Stimulated activated CD4-positive, alpha-beta T cell treated with anti-CD3 and anti-CD28 coated beads, TNF-alpha, amount 100 ng/mL, for 4 hours (primary cell): Measurements from ENCODE around the gene GNAI2.
A peak's percentile ranks its signal among the peaks of the same experiment; 100 is the strongest.

Experiments
- DNase-seq, 3 experiments: peaks; one replicate each; pipeline ENCODE4 v3.0.0-alpha.2; 2020; ENCODE audit warnings: low read depth in 3 of 3

Gene GNAI2

GRCh38 chr3:50235716-50236483, at the start of gene GNAI2:
TSS of gene GNAI2 (plus strand) at chr3:50236204. CDS start at chr3:50236336, 132 bp downstream.
- peak; percentile 98 for DNase-seq

- no peak for DNase-seq
These were observed 48.3 kb upstream of the GNAI2 start for GRCh38 chr3:50187750-50188149.

DNA sequence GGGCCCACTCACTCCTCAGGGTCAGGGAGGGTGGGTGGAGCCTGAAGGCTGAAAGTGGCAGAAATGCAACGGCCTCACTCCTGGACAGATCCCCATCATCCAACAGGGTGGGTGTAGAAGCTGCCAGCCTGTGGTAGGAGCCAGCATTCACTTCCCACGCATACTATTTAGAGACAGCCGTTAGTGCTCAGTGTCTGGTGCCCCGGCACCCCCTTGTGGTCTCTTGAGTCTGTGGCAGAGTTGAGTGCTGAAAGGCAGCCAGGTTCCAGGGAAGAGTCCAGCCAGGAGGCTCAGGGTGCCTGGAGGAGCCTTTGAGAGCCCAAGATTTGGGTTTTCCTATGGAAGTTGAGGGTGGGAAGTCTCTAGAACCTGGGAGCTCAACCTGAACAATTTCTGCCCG, 46.7 kb upstream of the GNAI2 start:
- DNase-seq = no peak

DNA sequence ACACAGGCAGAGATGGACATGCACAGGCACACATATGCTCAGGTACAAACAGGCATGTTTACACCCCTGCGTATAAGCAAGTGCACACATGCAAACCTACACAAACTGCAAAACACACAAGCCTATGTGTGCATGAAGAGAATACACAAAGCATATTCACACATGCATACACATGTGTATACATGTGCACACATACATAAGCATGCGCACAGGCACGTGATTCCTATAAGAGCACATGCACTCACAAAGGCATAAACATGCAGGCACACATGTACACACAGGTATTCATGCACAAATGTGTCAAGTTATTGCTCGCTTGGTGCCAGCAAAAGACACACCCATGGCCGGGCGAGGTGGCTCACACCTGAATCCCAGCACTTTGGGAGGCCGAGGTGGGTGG, 46.0 kb upstream of the GNAI2 start:
- DNase-seq = no peak

GRCh38 chr3:50190936-50191660, 44.9 kb upstream of the GNAI2 start, which contains the start of gene GNAT1:
TSS of gene GNAT1 (plus strand) at chr3:50191610. CDS start at chr3:50191726, 116 bp downstream.
- DNase-seq = no peak

- no peak for DNase-seq
These were observed 43.9 kb upstream of the GNAI2 start for GRCh38 chr3:50192124-50192523.

GRCh38 chr3:50192689-50193141, 43.3 kb upstream of the GNAI2 start:
- DNase-seq = peak; percentile 72

DNA sequence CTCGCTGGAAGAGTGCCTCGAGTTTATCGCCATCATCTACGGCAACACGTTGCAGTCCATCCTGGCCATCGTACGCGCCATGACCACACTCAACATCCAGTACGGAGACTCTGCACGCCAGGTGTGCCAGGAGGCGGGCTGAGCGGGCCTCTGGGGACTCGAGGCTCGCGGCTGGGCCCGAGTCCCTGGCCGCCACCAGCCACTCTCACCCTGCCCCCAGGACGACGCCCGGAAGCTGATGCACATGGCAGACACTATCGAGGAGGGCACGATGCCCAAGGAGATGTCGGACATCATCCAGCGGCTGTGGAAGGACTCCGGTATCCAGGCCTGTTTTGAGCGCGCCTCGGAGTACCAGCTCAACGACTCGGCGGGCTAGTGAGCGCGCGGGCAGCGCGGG, 42.7 kb upstream of the GNAI2 start:
- DNase-seq = no peak

DNA sequence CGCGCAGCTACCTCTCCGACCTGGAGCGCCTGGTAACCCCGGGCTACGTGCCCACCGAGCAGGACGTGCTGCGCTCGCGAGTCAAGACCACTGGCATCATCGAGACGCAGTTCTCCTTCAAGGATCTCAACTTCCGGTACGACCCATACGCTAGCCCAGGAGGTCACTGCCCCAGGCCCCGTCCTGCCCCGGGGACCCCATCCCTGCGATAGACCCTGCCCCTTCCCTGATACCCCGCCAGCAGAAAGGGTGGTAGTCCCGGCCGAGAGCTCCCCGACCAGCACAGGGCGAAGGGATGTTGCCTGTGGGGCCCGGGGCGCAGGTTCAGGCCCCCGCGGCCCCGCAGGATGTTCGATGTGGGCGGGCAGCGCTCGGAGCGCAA, 42.3 kb upstream of the GNAI2 start:
- DNase-seq = no peak

GRCh38 chr3:50194128-50194902, 41.7 kb upstream of the GNAI2 start:
- DNase-seq = peak; percentile 71 to 90 (median 88)

DNA sequence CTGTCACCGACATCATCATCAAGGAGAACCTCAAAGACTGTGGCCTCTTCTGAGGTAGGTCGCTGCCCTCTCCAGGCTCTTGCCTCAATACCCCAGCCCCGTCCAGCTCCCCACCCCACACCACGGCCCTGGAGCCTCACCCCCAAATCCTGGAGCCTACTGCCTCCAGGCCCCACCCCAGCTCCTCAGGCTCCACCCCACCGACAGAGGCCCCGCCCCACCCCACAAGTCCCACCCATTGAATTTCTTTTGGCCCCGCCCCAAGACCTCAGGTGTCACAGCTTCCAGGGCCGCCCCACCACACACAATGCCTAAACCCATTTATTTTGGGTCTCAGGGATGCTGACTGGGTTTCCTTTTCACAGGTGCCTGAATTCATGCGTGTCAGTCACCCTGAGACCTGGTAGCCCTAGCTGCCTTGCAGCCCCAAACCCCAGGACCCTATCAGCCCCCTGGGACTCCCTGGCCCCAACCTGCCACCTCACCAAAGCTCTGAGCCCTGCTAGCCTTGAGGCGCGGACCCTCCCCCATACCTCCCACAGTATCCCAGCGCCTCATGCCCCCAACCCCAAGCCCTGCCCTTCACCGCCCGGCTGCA, 41.0 kb upstream of the GNAI2 start:
- DNase-seq = no peak

DNA sequence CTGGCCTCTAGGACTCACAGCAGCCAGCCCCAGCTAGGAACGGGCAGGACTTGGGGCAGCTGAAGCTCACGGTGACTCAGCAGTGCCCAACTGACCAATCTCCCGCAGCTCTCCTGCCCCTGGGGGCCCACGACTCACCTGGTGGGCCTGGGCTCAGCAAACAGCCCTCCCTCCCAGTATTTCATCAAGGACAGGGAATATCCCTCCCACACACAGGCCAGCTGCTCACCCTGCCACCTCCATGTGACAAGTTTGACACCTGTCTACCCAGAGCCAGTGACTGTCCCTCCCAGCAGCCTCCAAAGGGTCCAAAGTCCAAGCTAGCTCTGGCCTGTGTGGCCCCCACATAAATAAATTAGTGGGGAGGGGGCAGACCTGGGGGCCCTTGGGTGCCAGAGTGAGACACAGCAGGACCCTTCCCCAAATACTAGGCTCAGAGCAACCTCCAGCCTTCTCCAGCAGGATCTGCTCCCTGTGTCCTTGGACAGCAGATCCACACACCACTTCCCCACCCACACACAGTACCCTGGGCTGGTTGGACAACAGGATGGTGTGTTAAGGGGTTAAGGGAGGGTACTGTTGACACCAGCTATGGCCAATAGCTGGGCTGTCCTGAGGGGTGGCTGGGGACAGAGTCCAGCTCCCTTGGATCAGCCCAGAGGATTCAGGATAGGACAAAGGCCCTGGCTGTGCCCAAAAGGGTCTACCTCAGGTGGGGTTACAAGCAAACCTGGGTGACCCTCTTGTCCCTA, 40.3 kb upstream of the GNAI2 start:
- no peak for DNase-seq

- no peak for DNase-seq
These were observed 39.7 kb upstream of the GNAI2 start for GRCh38 chr3:50196253-50196801.

DNA sequence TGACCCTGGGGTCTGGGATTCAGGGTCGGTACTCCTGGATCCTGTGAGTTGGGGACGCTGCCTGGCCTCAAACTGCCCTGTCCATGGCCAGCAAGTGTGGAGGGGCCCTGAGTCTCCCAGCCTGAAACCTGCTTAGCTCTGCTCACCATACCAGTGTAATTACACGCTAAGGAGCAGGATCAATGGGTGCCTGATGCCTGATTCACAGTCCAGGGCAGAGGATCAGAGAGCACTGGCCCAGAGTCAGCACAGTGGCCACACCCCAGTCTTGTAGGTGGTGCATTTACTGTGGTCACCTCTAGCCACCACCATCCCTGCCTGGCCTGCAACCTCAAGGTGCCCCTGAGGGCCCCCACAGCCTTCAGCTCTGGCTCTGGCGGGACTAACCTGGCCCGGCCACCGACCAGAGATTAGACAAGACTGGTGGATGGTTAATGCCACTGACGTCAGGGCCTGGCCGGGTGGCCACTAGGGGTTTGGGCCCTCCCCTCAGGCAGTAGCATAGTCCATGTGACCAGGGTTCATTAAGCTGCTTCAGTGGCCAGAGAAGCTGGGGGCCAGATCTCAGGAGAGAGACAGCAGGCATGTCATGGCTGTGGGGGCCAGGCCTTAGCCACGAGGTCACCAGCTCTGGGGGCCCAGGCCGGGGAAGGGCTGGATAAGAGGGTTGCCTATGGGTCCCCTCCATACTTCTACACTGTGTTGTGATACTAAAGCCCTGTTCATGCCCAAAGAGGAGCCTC, 34.3 kb upstream of the GNAI2 start:
- no peak for DNase-seq

- DNase-seq = no peak
These were observed 33.5 kb upstream of the GNAI2 start for GRCh38 chr3:50202353-50203112.

GRCh38 chr3:50203113-50203808, 32.7 kb upstream of the GNAI2 start:
- no peak for DNase-seq

DNA sequence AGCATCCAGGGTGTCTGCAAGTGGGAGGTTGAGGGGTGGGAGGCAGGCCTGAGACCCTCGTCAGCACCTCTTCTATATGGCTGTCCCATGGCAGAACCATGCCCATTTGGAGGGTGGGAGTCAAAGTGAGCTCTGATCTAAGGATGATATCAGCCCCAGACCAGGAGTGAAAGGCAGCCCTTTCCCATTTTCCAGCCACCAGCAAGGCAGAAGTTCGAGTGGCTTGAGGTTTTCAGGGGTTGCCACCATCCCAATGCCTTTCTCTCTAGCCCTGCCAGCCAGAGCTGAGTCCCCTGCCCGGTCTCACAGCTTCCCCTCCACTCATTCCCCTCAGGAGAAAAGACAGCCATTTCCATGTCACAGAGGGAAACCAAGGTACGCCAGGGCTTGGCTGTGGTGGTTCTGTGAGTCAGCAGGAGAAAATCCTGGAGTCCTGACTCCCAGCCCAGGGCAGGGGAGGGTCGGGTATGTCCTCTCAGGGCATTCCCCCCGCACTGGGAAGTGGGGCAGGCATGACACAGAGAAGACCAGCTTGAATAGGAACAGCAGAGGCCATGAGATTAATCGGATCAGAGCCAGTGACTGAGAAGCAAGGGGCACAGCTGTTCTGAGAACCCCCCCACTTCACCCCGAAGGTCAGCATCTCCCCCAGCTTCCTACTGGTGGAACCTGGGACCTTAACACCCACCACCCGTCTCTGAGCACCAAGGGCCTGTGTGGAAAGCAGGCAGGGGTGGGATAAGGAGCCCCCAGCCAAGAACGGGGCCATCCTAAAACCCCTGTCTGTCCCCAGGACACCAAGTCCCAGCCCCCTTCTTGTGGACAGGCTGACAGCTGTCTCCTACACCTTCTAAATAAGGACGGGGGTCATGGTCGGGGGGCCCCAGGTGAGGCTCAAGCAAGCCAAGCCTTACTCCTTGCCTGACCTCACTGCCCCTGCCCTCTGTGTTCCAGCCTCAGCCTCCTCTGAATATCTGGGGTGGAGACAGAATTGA, 31.9 kb upstream of the GNAI2 start:
- DNase-seq = no peak
